Neutrophil (primary cell): ENCODE results near the gene MMD2.

ENCODE experiments used
- H3K27ac ChIP-seq: fragments of 200-600 bp; sonication (generic); 2 replicates; pipeline ENCODE4 v1.5.1; 2016; ENCODE audit warnings: mild to moderate bottlenecking, moderate library complexity
- H3K27me3 ChIP-seq: fragments of 200-600 bp; sonication (generic); 2 replicates; pipeline ENCODE4 v1.6.0; 2016; ENCODE audit warnings: mild to moderate bottlenecking
- H3K36me3 ChIP-seq: fragments of 200-600 bp; sonication (generic); 2 replicates; pipeline ENCODE4 v1.5.1; 2017
- H3K4me1 ChIP-seq, 2 experiments: fragments of 200-600 bp in 1 of 2; sonication (generic) in 1 of 2; 1 replicate in 1 of 2; 2 replicates in 1 of 2; pipeline versions ENCODE4 v1.5.1 to v1.6.1; 2013 to 2016; ENCODE audit warnings: low read depth in 1 of 2, low read length in 1 of 2, mild to moderate bottlenecking in 1 of 2, moderate library complexity in 1 of 2; ENCODE audit not compliant: control insufficient read depth in 1 of 2, insufficient read depth in 1 of 2
- H3K4me3 ChIP-seq, 2 experiments: fragments of 200-600 bp in 1 of 2; sonication (generic) in 1 of 2; 1 replicate in 1 of 2; 2 replicates in 1 of 2; pipeline ENCODE4 v1.5.1; 2013 to 2016; ENCODE audit warnings: low read depth in 1 of 2, low read length in 1 of 2, mild to moderate bottlenecking in 1 of 2, moderate library complexity in 1 of 2
- H3K9me3 ChIP-seq: fragments of 200-600 bp; sonication (generic); 2 replicates; pipeline ENCODE4 v1.5.1; 2016
- CTCF ChIP-seq: fragments of 200-600 bp; sonication (generic); IDR thresholded peaks from 2 replicates; pipeline ENCODE4 v1.5.1; 2016; ENCODE audit warnings: antibody characterized with exemption

Gene MMD2

GRCh38 chr7:4937411-4937810 is 21.6 kb downstream of the MMD2 start:
- Histone ChIP-seq H3K9me3 (no peaks in the 10 kb centered on the region), H3K36me3 (no peaks in the 10 kb centered on the region), H3K27me3 (no peaks in the 10 kb centered on the region), H3K27ac (no peak overlapping the region), H3K4me3 (no peak overlapping the region), H3K4me1 (no peaks in the 10 kb centered on the region)
- TF ChIP-seq CTCF, result no peak

GRCh38 chr7:4934419-4935025 is 24.5 kb downstream of the MMD2 start:
- no peaks in the 10 kb centered on the region for H3K9me3 ChIP-seq
- no peaks in the 10 kb centered on the region for H3K36me3 ChIP-seq
- H3K4me3 ChIP-seq, result no peak overlapping the region
- no peak overlapping the region for H3K27ac ChIP-seq
- H3K4me1 ChIP-seq, result no peaks in the 10 kb centered on the region
- no peaks in the 10 kb centered on the region for H3K27me3 ChIP-seq
- no peak for TF ChIP-seq CTCF

- no peak overlapping the region for H3K27ac ChIP-seq
- H3K4me3 ChIP-seq, result no peak overlapping the region
- no peak for TF ChIP-seq CTCF
- no peaks in the 10 kb centered on the region for H3K9me3 ChIP-seq
- no peaks in the 10 kb centered on the region for H3K4me1 ChIP-seq
- peaks cover 4% of the 10 kb centered on the region for H3K27me3 ChIP-seq
- no peaks in the 10 kb centered on the region for H3K36me3 ChIP-seq
Observed at GRCh38 chr7:4931943-4932342, 27.0 kb downstream of the MMD2 start.

GRCh38 chr7:4929005-4929404 is 30.0 kb downstream of the MMD2 start:
- peaks cover 8% of the 10 kb centered on the region for H3K27me3 ChIP-seq
- TF ChIP-seq CTCF, result no peak

GRCh38 chr7:4928445-4928844 is 30.5 kb downstream of the MMD2 start:
- TF ChIP-seq CTCF, result no peak
- Histone ChIP-seq H3K27me3 (peaks cover 8% of the 10 kb centered on the region), H3K27ac (no peak overlapping the region), H3K4me3 (no peak overlapping the region), H3K36me3 (no peaks in the 10 kb centered on the region), H3K9me3 (no peaks in the 10 kb centered on the region), H3K4me1 (no peaks in the 10 kb centered on the region)

More at GRCh38 chr7:4929005-4929404, 30.0 kb downstream of the MMD2 start:
- no peak overlapping the region for H3K27ac ChIP-seq
- H3K9me3 ChIP-seq, result no peaks in the 10 kb centered on the region
- H3K4me1 ChIP-seq, result no peaks in the 10 kb centered on the region
- no peaks in the 10 kb centered on the region for H3K36me3 ChIP-seq
- H3K4me3 ChIP-seq, result no peak overlapping the region
